HEK293 (cell line): ENCODE measurements around the gene EIF2A.

Experiments
- CTCF ChIP-seq: fragments of 450-650 bp; formaldehyde crosslinking; IDR thresholded peaks from 2 replicates; pipeline ENCODE4 v1.5.1; 2016; ENCODE audit warnings: missing biosample characterization, missing genetic modification characterization
- ZBTB7A ChIP-seq: fragments of 450-650 bp; formaldehyde crosslinking; IDR thresholded peaks from 2 replicates; pipeline ENCODE4 v1.5.1; 2016; ENCODE audit warnings: low read depth, missing biosample characterization, missing genetic modification characterization
- ZFP3 ChIP-seq: fragments of 450-650 bp; formaldehyde crosslinking; IDR thresholded peaks from 2 replicates; pipeline ENCODE4 v1.5.1; 2016; ENCODE audit warnings: low read depth, missing biosample characterization, missing genetic modification characterization
- ZNF138 ChIP-seq: fragments of 450-650 bp; formaldehyde crosslinking; IDR thresholded peaks from 2 replicates; pipeline ENCODE4 v1.5.1; 2016; ENCODE audit warnings: missing biosample characterization, missing genetic modification characterization, borderline replicate concordance
- ZNF146 ChIP-seq: fragments of 450-650 bp; formaldehyde crosslinking; IDR thresholded peaks from 2 replicates; pipeline ENCODE4 v1.5.1; 2016; ENCODE audit warnings: missing biosample characterization, missing genetic modification characterization
- ZNF280D ChIP-seq: fragments of 450-650 bp; formaldehyde crosslinking; IDR thresholded peaks from 2 replicates; pipeline ENCODE4 v1.5.1; 2016; ENCODE audit warnings: missing biosample characterization, missing genetic modification characterization
- ZNF341 ChIP-seq: fragments of 450-650 bp; formaldehyde crosslinking; IDR thresholded peaks from 2 replicates; pipeline ENCODE4; 2016; ENCODE audit warnings: low read depth, missing biosample characterization, missing genetic modification characterization
- ZNF610 ChIP-seq: fragments of 450-650 bp; formaldehyde crosslinking; IDR thresholded peaks from 2 replicates; pipeline ENCODE4 v1.5.1; 2016; ENCODE audit warnings: missing biosample characterization, missing genetic modification characterization, borderline replicate concordance
- ZNF785 ChIP-seq: fragments of 450-650 bp; formaldehyde crosslinking; IDR thresholded peaks from 2 replicates; pipeline ENCODE4 v1.5.1; 2016; ENCODE audit warnings: missing biosample characterization, missing genetic modification characterization

GRCh38 chr3:150544041-150544440, 2.5 kb upstream of the EIF2A start:
- no peak for TF ChIP-seq CTCF (tag by site-specific recombination)
- TF ChIP-seq ZNF146: no peak
- no peak for TF ChIP-seq ZNF785 (tag by site-specific recombination)
- no peak for TF ChIP-seq ZNF280D (tag by site-specific recombination)
- no peak for TF ChIP-seq ZBTB7A (tag by site-specific recombination)
- TF ChIP-seq ZNF610 (tag by site-specific recombination): no peak
- no peak for TF ChIP-seq ZNF138 (tag by site-specific recombination)
- TF ChIP-seq ZFP3 (tag by site-specific recombination): no peak
- no peak for TF ChIP-seq ZNF341 (tag by site-specific recombination)
